GM08714 (cell line): Measurements from ENCODE around the gene PPM1K.

ENCODE experiments used
- H3K4me3 ChIP-seq: fragments of 200-500 bp; sonication (Bioruptor generic); 2 replicates; pipeline ENCODE4 v1.5.1; 2014; ENCODE audit warnings: mild to moderate bottlenecking, low read length, inconsistent platforms
- ZNF274 ChIP-seq: IDR thresholded peaks from 2 replicates; pipeline ENCODE4 v1.6.1; 2012; ENCODE audit warnings: mild to moderate bottlenecking, low read depth, low read length

The PPM1K gene

DNA sequence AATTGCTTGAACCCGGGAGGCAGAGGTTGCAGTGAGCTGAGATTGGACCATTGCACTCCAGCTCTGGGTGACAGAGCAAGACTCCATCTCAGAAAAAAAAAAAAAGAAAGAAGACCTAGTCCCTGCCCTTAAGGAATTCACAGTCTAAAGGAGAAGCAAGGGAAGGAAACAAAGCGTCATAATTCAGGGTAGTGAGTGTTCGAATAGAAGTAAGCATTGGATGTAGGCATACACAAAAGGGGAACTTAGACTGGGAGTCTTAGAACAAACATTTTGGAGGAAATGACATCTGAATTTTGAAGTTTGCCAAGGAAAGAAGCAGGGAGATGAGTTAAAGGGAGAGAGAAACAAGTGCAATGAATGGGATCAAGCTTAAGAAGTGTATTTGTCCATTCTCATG lies 32.4 kb downstream of the PPM1K start:
- no peak for TF ChIP-seq ZNF274

DNA sequence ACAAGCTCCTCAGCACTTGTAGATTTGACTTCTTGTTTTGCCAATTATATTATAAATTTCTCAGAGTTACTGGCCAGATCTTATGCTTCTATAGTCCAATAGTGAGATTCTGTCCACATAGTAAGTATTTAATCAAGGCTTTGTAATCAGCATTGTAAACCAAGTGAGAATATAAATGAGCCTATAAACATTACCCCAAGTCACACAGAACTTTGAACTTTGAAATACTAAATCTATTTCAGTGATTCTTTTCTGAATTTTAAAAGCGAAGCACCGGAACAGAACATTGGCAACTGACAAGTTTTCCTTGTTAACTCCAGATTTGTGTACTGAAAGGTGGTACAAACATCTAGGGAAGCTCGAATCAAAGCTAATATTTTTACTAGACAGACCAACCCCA lies 37.2 kb downstream of the PPM1K start:
- no peak overlapping the region for H3K4me3 ChIP-seq
- TF ChIP-seq ZNF274, result no peak

More for the DNA sequence above, 32.4 kb downstream of the PPM1K start:
- no peak overlapping the region for H3K4me3 ChIP-seq

DNA sequence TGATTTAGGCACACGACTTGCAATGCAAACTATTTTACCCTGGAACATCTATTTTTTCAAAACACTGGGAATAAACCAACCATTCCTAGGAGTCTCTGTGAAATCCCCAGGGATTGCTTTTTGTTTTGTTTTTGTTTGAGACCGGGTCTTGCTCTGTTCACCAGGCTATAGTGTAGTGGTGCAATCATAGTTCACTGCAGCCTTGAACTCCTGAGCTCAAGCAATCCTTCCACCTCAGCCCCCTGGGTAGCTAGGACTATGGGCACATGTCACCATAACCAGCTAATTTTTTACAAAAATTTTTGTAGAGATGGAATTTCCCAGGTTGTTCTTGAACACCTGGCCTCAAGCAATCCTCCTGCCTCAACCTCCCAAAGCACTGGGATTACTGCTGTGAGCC lies 37.8 kb downstream of the PPM1K start:
- H3K4me3 ChIP-seq, result no peak overlapping the region
- TF ChIP-seq ZNF274, result no peak

DNA sequence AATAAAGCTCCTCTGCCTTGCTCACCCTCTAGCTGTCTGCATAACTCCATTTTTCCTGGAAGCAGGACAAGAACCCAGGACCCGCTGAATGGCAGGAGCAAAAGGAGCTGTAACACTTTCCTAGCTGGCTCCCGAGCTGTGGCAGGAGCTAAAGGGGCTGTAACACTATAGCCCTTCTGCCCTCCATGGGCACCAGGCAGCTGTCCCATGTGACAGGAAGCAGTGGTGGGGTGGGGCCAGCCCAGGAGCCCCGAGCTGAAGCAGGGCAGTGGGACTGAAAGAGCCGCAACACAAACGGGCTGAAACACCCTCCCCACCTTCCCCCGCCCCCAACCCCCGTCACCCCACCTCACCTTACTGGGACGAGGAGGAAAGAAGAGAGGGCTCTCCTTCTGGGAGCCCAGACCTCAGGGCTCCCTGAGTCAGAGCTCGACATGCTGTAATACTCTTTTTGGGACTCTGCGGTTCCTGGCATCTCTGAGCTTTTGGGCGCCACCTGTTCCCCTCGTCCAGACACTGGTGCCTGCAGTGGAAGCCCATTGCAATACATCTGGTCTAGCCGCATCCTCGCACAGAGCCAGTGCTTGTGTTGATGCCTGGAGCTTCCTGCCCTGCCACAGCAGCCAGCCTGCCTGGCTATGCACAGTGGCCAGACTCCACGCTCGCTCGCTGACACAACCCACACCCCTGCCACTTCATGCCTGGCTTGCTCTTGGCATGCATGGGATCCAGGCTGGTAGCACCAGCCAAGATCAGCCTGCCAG lies 39.4 kb downstream of the PPM1K start:
- no peak overlapping the region for H3K4me3 ChIP-seq
- TF ChIP-seq ZNF274, result no peak

DNA sequence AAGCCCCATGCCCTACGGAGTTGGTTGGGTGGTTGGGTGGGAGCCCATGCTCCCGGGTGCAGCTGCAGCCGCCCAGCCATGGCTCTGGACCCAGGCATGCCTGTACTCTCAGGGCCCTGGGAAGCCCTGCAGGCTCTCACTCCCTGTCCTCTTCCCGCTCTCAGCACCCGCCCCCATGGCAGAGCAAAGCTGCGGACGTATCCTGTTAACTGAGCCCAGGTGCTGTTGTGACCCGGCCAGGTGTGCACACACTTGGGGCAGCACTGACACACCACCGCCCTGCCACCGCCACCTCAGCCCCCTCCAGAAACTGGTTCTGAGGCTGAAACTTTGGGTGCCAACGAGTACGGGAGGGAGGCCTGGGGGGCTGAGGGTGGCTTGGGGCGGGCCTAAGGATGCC lies 40.3 kb downstream of the PPM1K start:
- no peak overlapping the region for H3K4me3 ChIP-seq
- TF ChIP-seq ZNF274, result no peak

DNA sequence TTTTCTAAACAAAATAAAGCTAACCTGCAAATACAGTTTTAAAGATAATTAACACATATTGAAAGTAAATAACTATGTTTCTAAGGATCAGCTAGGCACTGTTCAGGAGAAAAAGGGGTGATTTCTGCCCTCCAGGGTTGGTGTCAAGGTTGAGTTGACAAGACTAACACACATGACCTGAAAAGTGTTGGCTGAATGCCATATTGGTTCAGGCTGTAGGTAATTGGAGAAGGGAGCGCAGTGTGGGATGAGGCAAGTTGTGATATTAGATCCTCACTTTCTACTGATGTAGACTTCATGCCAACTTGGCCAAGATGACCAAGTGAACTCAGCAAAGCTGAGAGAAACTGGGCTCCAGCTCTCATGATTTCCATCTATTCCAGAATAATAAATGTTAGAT lies 42.2 kb downstream of the PPM1K start:
- no peak overlapping the region for H3K4me3 ChIP-seq
- no peak for TF ChIP-seq ZNF274

DNA sequence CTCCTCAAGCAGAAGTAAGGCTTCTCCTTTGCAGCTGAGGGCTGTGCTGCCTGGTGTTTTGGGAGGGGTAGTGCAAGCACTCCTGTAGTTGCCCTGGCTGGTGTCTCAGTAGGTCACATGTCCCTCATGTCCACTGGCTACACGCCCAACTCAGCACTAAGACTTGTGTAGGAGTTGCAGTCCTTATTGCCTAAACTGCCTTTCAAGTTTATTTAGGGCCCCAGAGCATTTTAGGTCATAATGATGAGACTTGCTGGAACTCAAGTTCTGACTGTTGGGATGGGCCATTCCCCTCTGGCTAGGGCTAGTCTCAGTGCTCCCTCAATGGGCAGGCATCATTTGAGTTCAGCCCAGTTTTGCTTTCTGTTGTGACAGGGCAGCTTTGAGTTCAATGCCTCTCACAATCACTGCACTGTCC lies 44.1 kb downstream of the PPM1K start:
- H3K4me3 ChIP-seq, result no peak overlapping the region
- no peak for TF ChIP-seq ZNF274

DNA sequence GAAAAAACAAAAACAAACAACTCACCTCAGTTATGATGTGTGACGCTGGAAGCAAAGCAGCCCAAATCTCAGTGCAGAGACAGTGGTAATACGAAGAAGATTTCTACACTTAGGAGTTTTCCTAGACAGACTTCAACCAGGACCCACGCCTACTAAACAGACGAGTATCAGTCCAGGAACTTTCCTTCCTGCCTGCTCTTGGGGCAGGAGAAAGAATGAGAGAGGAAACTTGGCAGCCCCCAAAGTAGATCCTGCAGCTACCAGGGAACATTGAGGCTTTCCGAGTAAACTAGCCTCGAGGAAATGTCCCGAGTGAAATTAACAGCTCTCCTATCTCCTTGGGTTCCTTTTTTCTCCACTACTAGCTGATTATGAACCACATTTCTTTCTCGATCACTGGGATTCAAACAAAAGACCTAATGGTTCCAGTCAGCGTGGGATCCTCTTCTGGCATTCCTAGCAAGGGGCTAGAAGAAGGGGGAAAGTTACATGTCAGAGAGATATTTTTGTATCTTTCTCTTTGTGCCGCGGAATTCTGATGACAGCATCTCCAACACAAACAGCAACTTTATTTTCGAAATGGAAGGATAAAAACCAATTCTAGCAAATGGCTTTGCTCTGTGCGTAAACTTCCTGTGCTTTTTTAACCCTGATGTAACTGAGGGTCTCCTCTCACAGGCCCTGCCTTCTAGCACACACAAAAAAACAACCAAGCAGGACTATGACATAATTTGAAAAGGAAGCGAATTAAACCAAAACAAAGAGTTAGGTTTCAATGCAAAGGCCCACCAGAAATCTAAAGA lies 53.2 kb downstream of the PPM1K start:
- no peak overlapping the region; the same call in 1 of the 2 replicates for H3K4me3 ChIP-seq
- TF ChIP-seq ZNF274, result no peak

DNA sequence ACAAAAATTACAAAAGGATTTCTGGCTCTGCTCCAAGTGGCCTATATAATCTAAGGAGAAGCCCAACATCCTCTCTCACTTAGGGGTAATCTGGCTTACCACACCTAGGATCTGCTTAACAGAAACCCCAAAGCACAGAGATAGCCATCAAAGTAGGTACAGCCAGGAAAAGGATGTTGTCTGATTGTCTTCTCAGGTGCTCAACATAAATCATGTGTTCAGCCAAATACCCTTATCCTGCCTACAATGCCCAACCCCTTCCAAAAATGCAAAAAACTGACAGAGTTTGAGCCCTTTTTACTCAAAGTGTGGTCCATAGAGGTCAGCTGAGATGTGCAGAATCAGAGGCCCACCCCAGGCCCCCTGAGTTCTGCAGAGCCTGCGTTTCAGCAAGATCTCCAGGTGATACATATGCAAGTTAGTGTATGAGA lies 53.9 kb downstream of the PPM1K start:
- no peak for TF ChIP-seq ZNF274
- H3K4me3 ChIP-seq, result no peak overlapping the region

DNA sequence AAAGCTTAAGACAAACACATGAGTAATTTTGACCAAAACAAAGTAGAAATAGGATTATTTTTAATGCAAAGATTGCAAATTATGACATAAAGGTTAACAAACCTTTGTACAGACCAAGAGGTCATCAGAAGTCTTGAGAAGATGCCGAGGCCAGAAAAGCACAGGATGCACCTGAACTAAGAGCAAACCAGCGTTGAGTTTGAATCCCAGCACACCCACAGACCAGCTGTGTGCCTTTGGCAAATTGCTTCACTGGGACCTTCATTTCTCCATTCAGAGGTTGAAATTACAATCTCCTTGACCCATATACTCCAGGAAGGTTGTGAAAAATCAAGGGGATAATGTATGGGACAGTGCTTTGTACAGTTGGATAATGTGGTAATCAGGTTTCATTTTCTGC lies 56.6 kb downstream of the PPM1K start:
- no peak for TF ChIP-seq ZNF274
- no peak overlapping the region for H3K4me3 ChIP-seq

DNA sequence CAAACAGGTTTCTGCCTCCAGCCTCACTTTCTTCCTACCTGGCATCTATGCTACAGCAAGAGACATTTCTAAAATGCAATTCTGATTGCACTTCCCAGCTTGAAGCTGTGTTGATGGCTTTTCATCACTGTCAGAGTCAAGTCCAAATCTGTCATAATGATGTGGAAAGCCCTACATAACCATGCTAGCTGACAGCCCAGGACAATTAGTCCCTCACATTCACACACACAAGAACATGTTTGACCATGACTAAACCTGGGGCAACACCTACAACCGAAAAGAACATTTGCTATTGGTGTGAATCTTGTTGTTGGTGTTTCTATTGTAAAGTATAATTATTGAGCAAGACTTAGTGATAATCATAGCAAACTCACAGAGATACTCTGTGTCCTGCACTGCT lies 58.2 kb downstream of the PPM1K start:
- no peak for TF ChIP-seq ZNF274
- H3K4me3 ChIP-seq, result no peak overlapping the region

DNA sequence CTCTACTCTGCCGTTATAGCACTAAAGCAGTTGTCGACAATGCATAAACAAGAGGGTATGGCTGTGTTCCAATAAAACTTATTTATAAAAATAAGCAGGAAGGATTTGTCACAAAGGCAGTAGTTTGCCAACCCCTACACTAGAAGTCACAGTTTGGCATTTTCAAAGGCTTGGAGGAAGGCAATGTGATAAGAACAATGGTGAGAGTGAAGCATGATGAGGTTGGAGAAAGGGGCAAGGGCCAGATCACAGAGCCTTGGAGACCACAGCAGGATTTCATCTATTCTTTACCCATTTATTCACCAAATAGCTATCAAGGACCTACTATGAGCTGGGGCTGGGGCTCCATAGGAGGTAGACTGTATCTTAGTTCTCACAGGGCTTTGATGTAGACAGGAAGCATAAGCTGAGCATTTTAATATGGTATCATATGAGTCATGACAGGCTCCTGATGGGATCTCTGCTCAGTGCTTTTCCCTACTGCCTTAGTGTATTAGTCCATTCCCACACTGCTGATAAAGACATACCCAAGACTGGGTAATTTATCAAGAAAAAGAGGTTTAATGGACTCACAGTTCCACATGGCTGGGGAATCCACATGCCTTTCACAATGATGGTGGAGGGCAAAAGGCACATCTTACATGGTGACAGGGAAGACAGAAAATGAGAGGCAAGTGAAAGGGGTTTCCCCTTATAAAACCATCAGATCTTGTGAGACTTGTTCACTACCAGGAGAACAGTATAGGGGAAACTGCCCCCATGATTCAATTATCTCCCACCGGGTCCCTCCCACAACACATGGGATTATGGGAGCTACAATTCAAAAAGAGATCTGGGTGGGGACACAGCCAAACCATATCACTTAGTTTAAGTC lies 58.9 kb downstream of the PPM1K start:
- TF ChIP-seq ZNF274, result no peak

DNA sequence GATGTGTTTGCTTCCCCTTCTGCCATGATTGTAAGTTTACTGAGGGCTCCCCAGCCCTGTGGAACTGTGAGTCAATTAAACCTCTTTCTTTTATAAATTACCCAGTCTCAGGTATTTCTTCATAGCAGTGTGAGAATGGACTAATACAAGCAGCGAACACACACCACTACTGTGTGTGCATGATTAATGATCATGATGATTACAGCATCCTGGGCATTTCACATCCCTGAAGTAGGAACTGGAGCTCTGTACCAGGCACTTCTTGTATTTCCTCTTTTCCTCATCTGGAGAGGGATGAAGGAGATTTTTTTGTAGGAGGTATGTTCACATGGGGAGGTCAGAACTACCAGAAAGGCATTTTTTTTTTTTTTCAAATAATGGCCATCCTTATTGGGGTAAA lies 60.8 kb downstream of the PPM1K start:
- no peak for TF ChIP-seq ZNF274
- H3K4me3 ChIP-seq, result no peak overlapping the region

More for the DNA sequence above, 58.9 kb downstream of the PPM1K start:
- no peak overlapping the region for H3K4me3 ChIP-seq

DNA sequence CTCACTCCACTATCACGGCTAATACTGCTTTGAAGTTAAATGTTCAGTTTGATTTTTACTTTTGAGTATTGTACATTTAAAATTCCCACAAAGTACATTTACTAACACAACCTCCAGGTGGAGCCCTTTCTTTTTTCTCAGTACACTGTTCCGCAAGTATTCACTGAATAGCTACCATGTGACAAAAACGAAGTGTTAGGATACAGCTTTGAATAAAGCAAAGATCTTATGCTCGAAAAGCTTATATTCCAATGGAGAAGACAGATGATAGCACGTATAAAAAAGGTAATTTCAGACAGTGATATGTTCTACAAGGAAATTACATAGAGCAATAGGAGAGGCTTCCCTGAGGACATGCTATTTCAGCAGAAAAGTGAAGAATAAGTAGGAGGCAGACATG lies 65.3 kb downstream of the PPM1K start:
- TF ChIP-seq ZNF274, result no peak
- no peak overlapping the region for H3K4me3 ChIP-seq
